Measurements from ENCODE around the gene TMEFF2. TPM values are rescaled to one million over a fixed set of nuclear protein-coding genes. Genes with fewer than 3 reads are reported as not detected.

TMEFF2 gene
- total and polyA plus RNA-seq, 2 of the 4 experiments (the other 2 are of a cell fraction) = 1.3 to 3.0 TPM

- Histone ChIP-seq H4K5ac (ENCODE audit: low read depth, low read length) (no peak overlapping the region), H3K23ac (ENCODE audit: low read depth, low read length) (no peak overlapping the region), H3K27me3 (ENCODE audit: control insufficient read depth, insufficient read depth, low read length) (no peaks in the 10 kb centered on the region), H3K9ac (ENCODE audit: low read depth, low read length) (no peak overlapping the region), H4K8ac (ENCODE audit: low read depth in 2 of 2, low read length in 2 of 2) (no peak overlapping the region), H4K20me1 (ENCODE audit: insufficient read depth, low read length) (no peaks in the 10 kb centered on the region), H3K36me3 (ENCODE audit: control insufficient read depth, insufficient read depth, low read length) (no peaks in the 10 kb centered on the region), H2BK20ac (ENCODE audit: low read depth, low read length) (no peak overlapping the region), H3K9me1 (ENCODE audit: insufficient read depth, low read length) (no peaks in the 10 kb centered on the region), H3K4me2 (ENCODE audit: low read depth, low read length) (no peak overlapping the region), H4K91ac (ENCODE audit: insufficient read depth, low read depth, low read length) (no peak overlapping the region), H2BK5ac (ENCODE audit: low read depth, low read length, poor library complexity, severe bottlenecking) (no peak overlapping the region), H2BK120ac (ENCODE audit: low read depth, low read length) (no peak overlapping the region), H3K4me3 (ENCODE audit: insufficient read depth, low read depth, low read length) (no peak overlapping the region), H3K4ac (ENCODE audit: low read depth, low read length) (no peak overlapping the region), H2AFZ (replicated peaks; ENCODE audit: low read length, poor library complexity) (no peak overlapping the region), H3K56ac (ENCODE audit: extremely low read depth, insufficient read depth, low read length) (no peak overlapping the region), H3K14ac (replicated peaks; ENCODE audit: low read depth, low read length) (no peak overlapping the region), H3K9me3 (ENCODE audit: control insufficient read depth, insufficient read depth, low read length) (no peaks in the 10 kb centered on the region), H2BK15ac (ENCODE audit: low read depth, low read length) (no peak overlapping the region), H2AK5ac (ENCODE audit: low read depth, low read length) (no peak overlapping the region), H3K27ac (ENCODE audit: insufficient read depth, low read length) (no peak overlapping the region), H2AK9ac (replicated peaks; ENCODE audit: low read depth, low read length, poor library complexity) (no peak overlapping the region), H3K18ac (ENCODE audit: low read depth, low read length) (no peak overlapping the region), H3K4me1 (ENCODE audit: control insufficient read depth, insufficient read depth, low read length) (no peaks in the 10 kb centered on the region), H3K79me1 (ENCODE audit: low read depth in 1 of 2, low read length in 2 of 2) (no peaks in the 10 kb centered on the region)
- DNase-seq = no peak
- in situ Hi-C loops (cut with MboI; ENCODE audit: low sequenced_read_pairs) (loop anchor here (10.0 kb wide), 1 partner anchor 78 kb away; no protein-coding TSS in a partner anchor), dilution Hi-C loops (cut with HindIII; ENCODE audit: low sequenced_read_pairs, unreplicated experiment) (no loop called here), intact Hi-C loops (cut with micrococcal nuclease) (no loop called here)
- no peak for ATAC-seq (ENCODE audit: low read depth)
- POLR2A ChIA-PET (ENCODE audit: unreplicated experiment) = no interaction called here
- no TSS peak for BruUV-seq (replicated peaks)
- no peak for TF ChIP-seq NFE2L2 (IDR thresholded peaks at IDR 0.05; ENCODE audit: low read depth, low read length)
- TF ChIP-seq CHD1 (IDR thresholded peaks at IDR 0.05; ENCODE audit: low read depth, low read length) = no peak
- TF ChIP-seq SMC3 (IDR thresholded peaks at IDR 0.05; ENCODE audit: low read depth, low read length) = no peak
- no peak for TF ChIP-seq ELK1 (IDR thresholded peaks at IDR 0.05; ENCODE audit: borderline replicate concordance, low read depth, low read length)
- TF ChIP-seq RAD21 (IDR thresholded peaks at IDR 0.05; ENCODE audit: low read length) = no peak
- TF ChIP-seq FOS (IDR thresholded peaks at IDR 0.05; ENCODE audit: low read depth, low read length) = no peak
- no peak for TF ChIP-seq CEBPB (IDR thresholded peaks at IDR 0.05; ENCODE audit: low read depth, low read length)
- TF ChIP-seq MAZ (IDR thresholded peaks at IDR 0.05; ENCODE audit: borderline replicate concordance, low read depth, low read length) = no peak
- TF ChIP-seq POLR2A (IDR thresholded peaks at IDR 0.05; ENCODE audit: low read depth, low read length) = no peak
- TF ChIP-seq CTCF (conservative IDR thresholded peaks at IDR 0.05; ENCODE audit: low read depth, low read length) = no peak
- TF ChIP-seq, protein P1, sequence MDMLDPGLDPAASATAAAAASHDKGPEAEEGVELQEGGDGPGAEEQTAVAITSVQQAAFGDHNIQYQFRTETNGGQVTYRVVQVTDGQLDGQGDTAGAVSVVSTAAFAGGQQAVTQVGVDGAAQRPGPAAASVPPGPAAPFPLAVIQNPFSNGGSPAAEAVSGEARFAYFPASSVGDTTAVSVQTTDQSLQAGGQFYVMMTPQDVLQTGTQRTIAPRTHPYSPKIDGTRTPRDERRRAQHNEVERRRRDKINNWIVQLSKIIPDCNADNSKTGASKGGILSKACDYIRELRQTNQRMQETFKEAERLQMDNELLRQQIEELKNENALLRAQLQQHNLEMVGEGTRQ (IDR thresholded peaks at IDR 0.05; ENCODE audit: low read depth, low read length) = no peak
- TF ChIP-seq RFX5 (IDR thresholded peaks at IDR 0.05; ENCODE audit: low read depth, low read length) = no peak
- no peak for TF ChIP-seq BHLHE40 (IDR thresholded peaks at IDR 0.05; ENCODE audit: low read depth, low read length)
- TF ChIP-seq MAFK (IDR thresholded peaks at IDR 0.05; ENCODE audit: low read depth, low read length) = no peak
- no peak for TF ChIP-seq RCOR1 (IDR thresholded peaks at IDR 0.05; ENCODE audit: insufficient replicate concordance, low read length)
- no peak for TF ChIP-seq MXI1 (IDR thresholded peaks at IDR 0.05; ENCODE audit: borderline replicate concordance, low read depth, low read length)
- no CpG with 5 or more reads among the region's 9 CpGs for WGBS, 2 experiments (ENCODE audit: extremely low coverage in 2 of 2, insufficient read length in 1 of 2)
- CTCF ChIA-PET = interaction anchor here (1.1 to 1.2 kb wide), 2 partner anchors 11 to 14 kb away, joined by 3 to 4 read pairs; no protein-coding TSS in a partner anchor
Observed at GRCh38 chr2:192206399-192206798, 11.7 kb upstream of the TMEFF2 start.

All from IMR-90 (cell line).